Measurements from ENCODE around the gene RPS10. TPM values are rescaled to one million over a fixed set of nuclear protein-coding genes. Genes with fewer than 3 reads are reported as not detected.

Gene RPS10
- total and polyA plus RNA-seq, 7 donors = 2,556 to 7,534 (median 3,796) TPM

GRCh38 chr6:34445313-34445860, 19.5 kb upstream of the RPS10 start:
- TF ChIP-seq POLR2AphosphoS5 (IDR thresholded peaks at IDR 0.05) (no peak), CTCF (IDR thresholded peaks at IDR 0.05) (no peak), EP300 (IDR thresholded peaks at IDR 0.05) (no peak), POLR2A (IDR thresholded peaks at IDR 0.05) (no peak)
- H3K9me3 ChIP-seq = no peaks in the 10 kb centered on the region
- no peaks in the 10 kb centered on the region for H3K27me3 ChIP-seq
- intact Hi-C loops (cut with DNase I) = no loop called here
- no peaks in the 10 kb centered on the region for H3K4me1 ChIP-seq
- H3K27ac ChIP-seq = no peak overlapping the region
- DNase-seq = no peak
- no peak overlapping the region for H3K4me3 ChIP-seq
- 52 to 76% methylated on average over 4 of the region's 4 CpGs for whole genome bisulfite sequencing, 2 donors
- H3K36me3 ChIP-seq = no peaks in the 10 kb centered on the region

GRCh38 chr6:34441526-34441925, 15.7 kb upstream of the RPS10 start:
- Histone ChIP-seq H3K4me1 (no peaks in the 10 kb centered on the region), H3K36me3 (no peaks in the 10 kb centered on the region), H3K27ac (no peak overlapping the region), H3K27me3 (no peaks in the 10 kb centered on the region), H3K4me3 (no peak overlapping the region), H3K9me3 (no peaks in the 10 kb centered on the region)
- TF ChIP-seq POLR2AphosphoS5 (IDR thresholded peaks at IDR 0.05) (no peak), EP300 (IDR thresholded peaks at IDR 0.05) (no peak), POLR2A (IDR thresholded peaks at IDR 0.05) (no peak), CTCF (IDR thresholded peaks at IDR 0.05) (no peak)
- DNase-seq = no peak
- WGBS, 2 donors = 51 to 70% methylated on average over 5 of the region's 5 CpGs
- intact Hi-C loops (cut with DNase I) = no loop called here

- Histone ChIP-seq H3K36me3 (no peaks in the 10 kb centered on the region), H3K4me1 (no peaks in the 10 kb centered on the region), H3K9me3 (no peaks in the 10 kb centered on the region), H3K27ac (no peak overlapping the region), H3K4me3 (no peak overlapping the region), H3K27me3 (no peaks in the 10 kb centered on the region)
- no peak for DNase-seq
- no peak for TF ChIP-seq CTCF (IDR thresholded peaks at IDR 0.05)
- no peak for TF ChIP-seq POLR2A (IDR thresholded peaks at IDR 0.05)
- no peak for TF ChIP-seq EP300 (IDR thresholded peaks at IDR 0.05)
- TF ChIP-seq POLR2AphosphoS5 (IDR thresholded peaks at IDR 0.05) = no peak
- 93 to 96% methylated on average over 2 to 3 of the region's 3 CpGs for WGBS, 2 donors
- intact Hi-C loops (cut with DNase I) = no loop called here
Measured at GRCh38 chr6:34439442-34439841, 13.6 kb upstream of the RPS10 start.

GRCh38 chr6:34438705-34439104, 12.8 kb upstream of the RPS10 start:
- TF ChIP-seq CTCF (IDR thresholded peaks at IDR 0.05) (no peak), POLR2A (IDR thresholded peaks at IDR 0.05) (no peak), POLR2AphosphoS5 (IDR thresholded peaks at IDR 0.05) (no peak), EP300 (IDR thresholded peaks at IDR 0.05) (no peak)
- Histone ChIP-seq H3K9me3 (no peaks in the 10 kb centered on the region), H3K27ac (no peak overlapping the region), H3K4me3 (no peak overlapping the region), H3K4me1 (no peaks in the 10 kb centered on the region), H3K36me3 (no peaks in the 10 kb centered on the region), H3K27me3 (no peaks in the 10 kb centered on the region)
- intact Hi-C loops (cut with DNase I) = no loop called here
- no peak for DNase-seq
- WGBS, 2 donors = 66 to 67% methylated on average over 4 of the region's 4 CpGs

- no peaks in the 10 kb centered on the region for H3K9me3 ChIP-seq
- no peak overlapping the region for H3K4me3 ChIP-seq
- no peak overlapping the region for H3K27ac ChIP-seq
- WGBS, 2 donors = 26 to 60% methylated on average over 1 of the region's 1 CpG
- H3K4me1 ChIP-seq = no peaks in the 10 kb centered on the region
- DNase-seq = no peak
- H3K36me3 ChIP-seq = no peaks in the 10 kb centered on the region
- no peaks in the 10 kb centered on the region for H3K27me3 ChIP-seq
- TF ChIP-seq EP300 (IDR thresholded peaks at IDR 0.05) (no peak), POLR2AphosphoS5 (IDR thresholded peaks at IDR 0.05) (no peak), POLR2A (IDR thresholded peaks at IDR 0.05) (no peak), CTCF (IDR thresholded peaks at IDR 0.05) (no peak)
- intact Hi-C loops (cut with DNase I) = no loop called here
Measured at GRCh38 chr6:34437644-34437970, 11.7 kb upstream of the RPS10 start.
